Gastrocnemius medialis (tissue), 4 donors: ENCODE results near the gene MARCHF11. TPM values are rescaled to one million over a fixed set of nuclear protein-coding genes. Genes with fewer than 3 reads are reported as not detected.

ENCODE experiments used
- ATAC-seq, 2 donors: fragments of 150-250 bp; one replicate each; pipeline ENCODE4 v1.9.1; 2016
- DNase-seq, 2 donors: peaks; one replicate each; pipeline ENCODE4 v3.0.0-alpha.2; 2019
- H3K27ac ChIP-seq, 4 donors: fragments of 200-600 bp; sonication (generic); 1 replicate in 1 of 4; 2 replicates in 3 of 4; pipeline ENCODE4 v1.5.1; 2016 to 2018; ENCODE audit warnings: mild to moderate bottlenecking in 2 of 4, moderate library complexity in 1 of 4
- H3K27me3 ChIP-seq, 3 donors: fragments of 200-600 bp; sonication (generic) in 2 of 3; 1 replicate in 1 of 3; 2 replicates in 2 of 3; pipeline versions ENCODE4 v1.5.1 to v1.6.0; 2016 to 2019; ENCODE audit warnings: mild to moderate bottlenecking in 1 of 3, moderate library complexity in 1 of 3
- H3K36me3 ChIP-seq, 2 donors: fragments of 200-600 bp; sonication (generic) in 1 of 2; one replicate each; pipeline ENCODE4 v1.5.1; 2017 to 2018
- H3K4me1 ChIP-seq, 2 donors: fragments of 200-600 bp; sonication (generic) in 1 of 2; one replicate each; pipeline ENCODE4 v1.5.1; 2016 to 2017; ENCODE audit warnings: mild to moderate bottlenecking in 2 of 2
- H3K4me3 ChIP-seq, 4 donors: fragments of 200-600 bp; sonication (generic) in 3 of 4; 1 replicate in 1 of 4; 2 replicates in 3 of 4; pipeline ENCODE4 v1.5.1; 2016 to 2019; ENCODE audit warnings: mild to moderate bottlenecking in 2 of 4
- H3K9me3 ChIP-seq, 3 donors: fragments of 200-600 bp; sonication (generic) in 2 of 3; 1 replicate in 1 of 3; 2 replicates in 2 of 3; pipeline ENCODE4 v1.5.1; 2016 to 2019
- CTCF ChIP-seq, 5 experiments: fragments of 450-650 bp in 3 of 5; fragments of 200-600 bp in 2 of 5; sonication (generic) in 2 of 5; IDR thresholded peaks in 4 of 5; conservative IDR thresholded peaks in 1 of 5; 1 replicate in 4 of 5; 2 replicates in 1 of 5; pipeline ENCODE4 v1.5.1; 2016 to 2019; ENCODE audit warnings: antibody characterized with exemption in 5 of 5, mild to moderate bottlenecking in 3 of 5, moderate library complexity in 3 of 5
- POLR2A ChIP-seq, 2 donors: fragments of 450-650 bp; IDR thresholded peaks; one replicate each; pipeline ENCODE4 v1.6.1; 2017; ENCODE audit warnings: antibody characterized with exemption in 2 of 2, mild to moderate bottlenecking in 2 of 2, moderate library complexity in 2 of 2
- in situ Hi-C, 4 donors: fragments of 200-750 bp; cut with MboI; loops; one replicate each; pipeline versions ENCODE4 v1.15.0 to v1.8.0; 2017; ENCODE audit warnings: low sequenced_read_pairs in 4 of 4
- intact Hi-C: fragments of 100-400 bp; cut with DNase I; formaldehyde crosslinking; loops from one replicate; pipeline ENCODE4 v1.15.1; 2023; ENCODE audit warnings: low total_unique reads
- total RNA-seq, 4 donors: library from RNA; depleted of rRNA; stranded (reverse); fragments of >200 nt; gene quantifications; one replicate each; pipeline versions ENCODE4 v1.1.0 to v1.2.3, GENCODE V29; 2016

MARCHF11 gene
- total RNA-seq, 4 donors from 2014 or later, result not detected

- TF ChIP-seq POLR2A (IDR thresholded peaks at IDR 0.05), result no peak
- no peak for TF ChIP-seq CTCF (IDR thresholded peaks at IDR 0.05 in 4 of 5, conservative IDR thresholded peaks at IDR 0.05 in 1 of 5)
- Histone ChIP-seq H3K9me3 (no peaks in the 10 kb centered on the region), H3K36me3 (no peaks in the 10 kb centered on the region), H3K27me3 (no peaks in the 10 kb centered on the region), H3K27ac (no peak overlapping the region), H3K4me3 (no peak overlapping the region), H3K4me1 (no peaks in the 10 kb centered on the region)
- no peak for DNase-seq
- intact Hi-C loops, result loop anchor here (2.0 kb wide), 1 partner anchor 297 kb away; no protein-coding TSS in a partner anchor
- no peak for ATAC-seq
- in situ Hi-C loops, result loop anchor here in 1 of 4 donors (25.0 kb wide), 1 partner anchor 278 kb away; no protein-coding TSS in a partner anchor
Observed at GRCh38 chr5:16159636-16160035, 20.0 kb downstream of the MARCHF11 start.

- intact Hi-C loops (no loop called here), in situ Hi-C loops (loop anchor here in 1 of 4 donors (25.0 kb wide), 1 partner anchor 281 kb away; no protein-coding TSS in a partner anchor)
- Histone ChIP-seq H3K4me1 (no peaks in the 10 kb centered on the region), H3K4me3 (no peak overlapping the region), H3K27me3 (no peaks in the 10 kb centered on the region), H3K9me3 (no peaks in the 10 kb centered on the region), H3K27ac (no peak overlapping the region), H3K36me3 (no peaks in the 10 kb centered on the region)
- ATAC-seq (no peak), DNase-seq (no peak)
- TF ChIP-seq CTCF (IDR thresholded peaks at IDR 0.05 in 4 of 5, conservative IDR thresholded peaks at IDR 0.05 in 1 of 5) (no peak), POLR2A (IDR thresholded peaks at IDR 0.05) (no peak)
Observed at GRCh38 chr5:16156152-16156551, 23.4 kb downstream of the MARCHF11 start.

GRCh38 chr5:16152601-16153568 is 26.7 kb downstream of the MARCHF11 start:
- no peak for TF ChIP-seq CTCF (IDR thresholded peaks at IDR 0.05 in 4 of 5, conservative IDR thresholded peaks at IDR 0.05 in 1 of 5)
- TF ChIP-seq POLR2A (IDR thresholded peaks at IDR 0.05), result no peak
- in situ Hi-C loops, result loop anchor here in 1 of 4 donors (25.0 kb wide), 1 partner anchor 284 kb away; no protein-coding TSS in a partner anchor
- Histone ChIP-seq H3K36me3 (no peaks in the 10 kb centered on the region), H3K4me1 (no peaks in the 10 kb centered on the region), H3K27me3 (no peaks in the 10 kb centered on the region), H3K4me3 (no peak overlapping the region), H3K9me3 (no peaks in the 10 kb centered on the region), H3K27ac (no peak overlapping the region)
- no peak for DNase-seq
- intact Hi-C loops, result no loop called here
- no peak for ATAC-seq

- Histone ChIP-seq H3K9me3 (no peaks in the 10 kb centered on the region), H3K27ac (no peak overlapping the region), H3K4me1 (no peaks in the 10 kb centered on the region), H3K36me3 (no peaks in the 10 kb centered on the region), H3K27me3 (no peaks in the 10 kb centered on the region), H3K4me3 (no peak overlapping the region)
- intact Hi-C loops (no loop called here), in situ Hi-C loops (loop anchor here in 1 of 4 donors (25.0 kb wide), 1 partner anchor 288 kb away; no protein-coding TSS in a partner anchor)
- TF ChIP-seq CTCF (IDR thresholded peaks at IDR 0.05 in 4 of 5, conservative IDR thresholded peaks at IDR 0.05 in 1 of 5), result no peak
- TF ChIP-seq POLR2A (IDR thresholded peaks at IDR 0.05), result no peak
- ATAC-seq, result no peak
- DNase-seq, result no peak
Observed at GRCh38 chr5:16149621-16150020, 30.0 kb downstream of the MARCHF11 start.
